NCI-H226 (cell line): Measurements from ENCODE around the gene TUT7.

ENCODE experiments used
- DNase-seq: peaks from one replicate; pipeline ENCODE4 v3.0.0-alpha.2; 2015

TUT7 gene

DNA sequence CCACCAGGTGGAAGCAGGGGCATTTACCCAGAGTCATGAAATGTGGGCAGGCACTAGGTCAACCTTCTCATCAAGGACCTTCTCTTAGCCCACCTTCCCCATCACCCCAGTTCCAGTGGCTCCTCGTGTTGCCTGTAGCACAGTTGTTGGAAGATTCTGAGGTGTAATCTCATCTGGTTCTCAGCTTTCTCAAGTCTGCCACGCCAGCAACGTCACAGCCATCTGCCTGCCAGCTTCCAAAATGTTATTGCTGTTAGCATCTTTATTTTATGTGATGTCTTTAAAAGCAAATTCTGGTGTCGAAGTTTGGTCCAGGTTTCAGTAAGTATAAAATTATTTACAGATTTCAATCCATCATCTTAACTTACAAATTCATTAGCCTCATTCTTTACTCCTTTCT is 105.5 kb downstream of the TUT7 start:
- DNase-seq, result no peak

DNA sequence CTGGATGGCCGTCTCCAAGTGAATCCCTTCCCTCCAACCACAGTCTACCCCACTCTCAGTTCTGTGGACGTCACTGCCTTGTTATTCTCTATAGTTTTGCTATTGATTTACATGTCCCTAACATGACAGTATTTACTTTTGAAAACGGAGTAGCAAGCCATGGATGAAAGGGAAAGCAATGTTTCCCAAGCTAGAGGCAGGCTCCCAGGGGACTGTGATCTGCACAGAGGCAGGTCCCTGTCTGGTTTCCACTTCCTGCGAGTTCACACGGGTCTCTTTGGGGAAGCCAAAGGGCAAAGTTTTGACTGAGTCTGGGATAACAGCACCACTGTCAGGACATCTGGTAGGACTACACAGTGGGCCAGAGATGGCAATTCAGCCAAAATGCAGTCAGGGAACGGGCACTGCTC is 107.5 kb downstream of the TUT7 start:
- DNase-seq, result no peak

- no peak for DNase-seq
These were observed 112.1 kb downstream of the TUT7 start for GRCh38 chr9:86242071-86242470.

- no peak for DNase-seq
These were observed 113.0 kb downstream of the TUT7 start for GRCh38 chr9:86241216-86241615.

DNA sequence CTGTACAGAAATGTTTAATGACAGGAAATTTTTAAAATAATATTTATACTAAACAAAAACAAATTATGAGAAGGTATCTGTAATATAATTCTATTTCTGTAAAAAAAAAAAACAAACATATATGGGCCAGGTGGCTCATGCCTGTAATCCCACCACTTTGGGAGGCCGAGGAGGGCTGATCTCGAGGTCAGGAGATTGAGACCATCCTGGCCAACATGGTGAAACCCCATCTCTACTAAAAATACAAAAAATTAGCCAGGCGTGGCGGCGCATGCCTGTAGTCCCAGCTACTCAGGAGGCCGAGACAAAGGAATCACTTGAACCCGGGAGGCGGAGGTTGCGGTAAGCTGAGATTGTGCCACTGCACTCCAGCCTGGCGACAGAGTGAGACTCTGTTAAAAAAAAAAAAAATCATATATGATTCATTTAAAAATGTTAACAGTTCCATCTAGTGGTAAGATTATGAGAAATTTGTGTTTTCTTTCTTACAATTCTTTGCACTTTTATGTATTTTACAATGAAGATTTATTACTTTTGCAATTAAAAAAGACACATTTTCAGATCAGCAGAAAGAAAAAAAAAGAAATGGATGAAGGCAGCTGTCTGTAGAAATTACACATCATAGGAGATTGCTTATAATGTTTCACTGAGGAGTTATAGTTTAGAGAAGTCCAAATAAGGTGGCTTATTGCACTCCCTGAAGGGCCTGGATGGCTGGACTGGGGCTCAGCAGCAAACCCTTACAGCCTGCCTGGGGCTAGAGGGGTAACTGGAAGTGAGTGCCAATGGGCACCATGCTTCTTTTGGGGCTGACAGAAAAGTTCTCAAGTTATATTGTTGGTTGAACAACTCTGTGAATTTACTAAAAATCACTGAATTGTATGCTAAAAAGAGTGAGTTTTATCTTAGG is 115.1 kb downstream of the TUT7 start:
- DNase-seq, result no peak
